Transverse colon (tissue), 4 donors: ENCODE results near the gene FSD1. TPM values are rescaled to one million over a fixed set of nuclear protein-coding genes. Genes with fewer than 3 reads are reported as not detected.
A peak's percentile ranks its signal among the peaks of the same experiment; 100 is the strongest.

Experiments
- DNase-seq: peaks from one replicate; pipeline ENCODE4 v3.0.0-alpha.2; 2019
- H3K27ac ChIP-seq, 4 donors: fragments of 200-600 bp; sonication (generic); 2 replicates each; pipeline ENCODE4 v1.5.1; 2016 to 2018; ENCODE audit warnings: inconsistent platforms in 4 of 4
- H3K27me3 ChIP-seq: fragments of 200-600 bp; sonication (generic); 2 replicates; pipeline ENCODE4 v1.5.1; 2017; ENCODE audit warnings: inconsistent platforms
- H3K36me3 ChIP-seq, 4 donors: fragments of 200-600 bp; sonication (generic); 2 replicates each; pipeline ENCODE4 v1.5.1; 2017 to 2019; ENCODE audit warnings: inconsistent platforms in 4 of 4
- H3K4me1 ChIP-seq, 4 donors: fragments of 200-600 bp; sonication (generic); 2 replicates each; pipeline ENCODE4 v1.5.1; 2017 to 2020; ENCODE audit warnings: inconsistent platforms in 4 of 4
- H3K4me3 ChIP-seq, 4 donors: fragments of 200-600 bp; sonication (generic); 1 replicate in 1 of 4; 2 replicates in 3 of 4; pipeline versions ENCODE4 v1.5.1 to v1.6.1; 2017 to 2019; ENCODE audit warnings: inconsistent platforms in 4 of 4
- H3K9me3 ChIP-seq, 2 donors: fragments of 200-600 bp; sonication (generic); 2 replicates each; pipeline ENCODE4 v1.5.1; 2017 to 2019; ENCODE audit warnings: inconsistent platforms in 2 of 2
- EP300 ChIP-seq: sonication (generic); formaldehyde crosslinking; IDR thresholded peaks from one replicate; pipeline ENCODE4 v1.6.1; 2017; ENCODE audit warnings: antibody characterized with exemption, low read depth
- POLR2A ChIP-seq: fragments of 450-650 bp; IDR thresholded peaks from one replicate; pipeline ENCODE4 v1.6.1; 2016; ENCODE audit warnings: antibody characterized with exemption, mild to moderate bottlenecking, moderate library complexity
- POLR2AphosphoS5 ChIP-seq, 3 donors: sonication (generic); formaldehyde crosslinking; IDR thresholded peaks; one replicate each; pipeline ENCODE4 v1.6.1; 2016; ENCODE audit warnings: antibody characterized with exemption in 3 of 3
- WGBS, 2 donors: methylation state at CpG; one replicate each; pipeline ENCODE4 v1.1.5; 2018; ENCODE audit warnings: low coverage in 1 of 2; 5-methylcytosine and 5-hydroxymethylcytosine counted together
- in situ Hi-C, 4 donors: fragments of 200-750 bp; cut with MboI; loops; one replicate each; pipeline versions ENCODE4 v1.15.0 to v1.15.1; 2017; ENCODE audit warnings: low sequenced_read_pairs in 3 of 4, low pct_ligation_motif_present in 1 of 4, low pct_unique_long_range_greater_than_20kb in 1 of 4
- intact Hi-C: fragments of 100-400 bp; cut with DNase I; formaldehyde crosslinking; loops from one replicate; pipeline ENCODE4 v1.15.1; 2023; ENCODE audit warnings: low total_unique reads
- total RNA-seq, 4 donors: library from RNA; depleted of rRNA; stranded (reverse); fragments of >200 nt; gene quantifications; one replicate each; pipeline ENCODE4 v1.1.0, GENCODE V29; 2016
- TF ChIP-seq, protein P1 (sequence below), 5 experiments: fragments of 200-600 bp in 3 of 5; fragments of 450-650 bp in 2 of 5; sonication (generic) in 3 of 5; IDR thresholded peaks; 1 replicate in 2 of 5; 2 replicates in 3 of 5; pipeline ENCODE4 v1.5.1; 2016 to 2017; ENCODE audit warnings: antibody characterized with exemption in 5 of 5, inconsistent platforms in 3 of 5, mild to moderate bottlenecking in 2 of 5, moderate library complexity in 1 of 5

Gene FSD1
- total RNA-seq, 4 donors from 2014 or later, result 0.68 to 2.9 (median 1.5) TPM; not detected in 1

DNA sequence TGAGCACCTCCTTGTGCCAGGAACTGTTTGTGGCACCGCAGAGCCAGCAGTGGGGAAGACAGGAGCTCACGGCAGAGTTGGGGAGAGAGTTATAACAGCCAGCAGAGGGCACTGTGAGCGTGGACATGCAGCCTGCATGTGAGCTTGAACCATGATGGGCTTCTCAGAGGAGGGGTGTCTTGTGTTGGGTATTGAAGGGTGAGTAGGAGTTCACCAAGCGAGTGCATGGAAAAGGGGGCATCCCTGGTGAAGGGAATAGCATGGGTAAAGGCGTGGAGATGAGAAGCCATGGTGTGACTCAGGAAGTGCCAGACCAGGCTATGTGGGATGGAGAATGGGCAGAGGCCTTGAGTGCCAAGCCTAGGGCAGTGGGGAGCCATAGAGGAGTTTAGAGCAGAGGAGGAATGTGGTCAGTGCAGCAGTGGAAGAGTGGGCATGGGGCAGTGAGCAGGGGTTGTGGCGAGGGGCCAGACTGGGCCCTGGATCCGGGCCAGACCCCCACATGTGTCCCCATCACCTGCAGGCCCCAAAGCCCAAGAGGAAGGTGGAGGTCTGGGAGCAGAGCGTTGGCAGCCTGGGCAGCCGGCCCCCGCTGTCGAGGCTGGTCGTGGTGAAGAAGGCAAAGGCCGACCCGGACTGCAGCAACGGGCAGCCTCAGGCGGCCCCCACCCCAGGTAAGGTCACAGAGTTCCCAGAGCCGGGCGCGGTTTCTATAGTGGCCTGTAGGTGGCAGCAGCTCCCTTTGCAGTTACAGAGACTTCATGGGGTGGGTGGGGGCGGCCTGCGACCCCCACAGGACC is 37.1 kb upstream of the FSD1 start:
- DNase-seq, result peak; percentile 68
- no peaks in the 10 kb centered on the region for H3K27me3 ChIP-seq
- H3K36me3 ChIP-seq, result peaks cover 0 to 24% (median 5%) of the 10 kb centered on the region in 4 donors
- H3K4me1 ChIP-seq, result peaks cover 0 to 14% (median 8%) of the 10 kb centered on the region in 4 donors
- 35 to 70% methylated on average over 4 to 21 of the region's 21 CpGs for WGBS, 2 donors
- no peaks in the 10 kb centered on the region for H3K9me3 ChIP-seq
- TF ChIP-seq POLR2A (no peak), POLR2AphosphoS5 (IDR thresholded peaks at IDR 0.05) (no peak)
- TF ChIP-seq, protein P1, sequence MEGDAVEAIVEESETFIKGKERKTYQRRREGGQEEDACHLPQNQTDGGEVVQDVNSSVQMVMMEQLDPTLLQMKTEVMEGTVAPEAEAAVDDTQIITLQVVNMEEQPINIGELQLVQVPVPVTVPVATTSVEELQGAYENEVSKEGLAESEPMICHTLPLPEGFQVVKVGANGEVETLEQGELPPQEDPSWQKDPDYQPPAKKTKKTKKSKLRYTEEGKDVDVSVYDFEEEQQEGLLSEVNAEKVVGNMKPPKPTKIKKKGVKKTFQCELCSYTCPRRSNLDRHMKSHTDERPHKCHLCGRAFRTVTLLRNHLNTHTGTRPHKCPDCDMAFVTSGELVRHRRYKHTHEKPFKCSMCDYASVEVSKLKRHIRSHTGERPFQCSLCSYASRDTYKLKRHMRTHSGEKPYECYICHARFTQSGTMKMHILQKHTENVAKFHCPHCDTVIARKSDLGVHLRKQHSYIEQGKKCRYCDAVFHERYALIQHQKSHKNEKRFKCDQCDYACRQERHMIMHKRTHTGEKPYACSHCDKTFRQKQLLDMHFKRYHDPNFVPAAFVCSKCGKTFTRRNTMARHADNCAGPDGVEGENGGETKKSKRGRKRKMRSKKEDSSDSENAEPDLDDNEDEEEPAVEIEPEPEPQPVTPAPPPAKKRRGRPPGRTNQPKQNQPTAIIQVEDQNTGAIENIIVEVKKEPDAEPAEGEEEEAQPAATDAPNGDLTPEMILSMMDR (IDR thresholded peaks at IDR 0.05), result peak; percentile 81 to 88 (median 84)
- intact Hi-C loops (loop anchor here (10.0 kb wide), 1 partner anchor 88 kb away; no protein-coding TSS in a partner anchor), in situ Hi-C loops (loop anchor here in 2 of 4 donors (10.0 to 25.0 kb wide), 2 partner anchors 88 to 95 kb away; no protein-coding TSS in a partner anchor)
- peak overlapping the region; percentile 61 to 79 (median 72) for H3K27ac ChIP-seq
- H3K4me3 ChIP-seq, result no peak overlapping the region

DNA sequence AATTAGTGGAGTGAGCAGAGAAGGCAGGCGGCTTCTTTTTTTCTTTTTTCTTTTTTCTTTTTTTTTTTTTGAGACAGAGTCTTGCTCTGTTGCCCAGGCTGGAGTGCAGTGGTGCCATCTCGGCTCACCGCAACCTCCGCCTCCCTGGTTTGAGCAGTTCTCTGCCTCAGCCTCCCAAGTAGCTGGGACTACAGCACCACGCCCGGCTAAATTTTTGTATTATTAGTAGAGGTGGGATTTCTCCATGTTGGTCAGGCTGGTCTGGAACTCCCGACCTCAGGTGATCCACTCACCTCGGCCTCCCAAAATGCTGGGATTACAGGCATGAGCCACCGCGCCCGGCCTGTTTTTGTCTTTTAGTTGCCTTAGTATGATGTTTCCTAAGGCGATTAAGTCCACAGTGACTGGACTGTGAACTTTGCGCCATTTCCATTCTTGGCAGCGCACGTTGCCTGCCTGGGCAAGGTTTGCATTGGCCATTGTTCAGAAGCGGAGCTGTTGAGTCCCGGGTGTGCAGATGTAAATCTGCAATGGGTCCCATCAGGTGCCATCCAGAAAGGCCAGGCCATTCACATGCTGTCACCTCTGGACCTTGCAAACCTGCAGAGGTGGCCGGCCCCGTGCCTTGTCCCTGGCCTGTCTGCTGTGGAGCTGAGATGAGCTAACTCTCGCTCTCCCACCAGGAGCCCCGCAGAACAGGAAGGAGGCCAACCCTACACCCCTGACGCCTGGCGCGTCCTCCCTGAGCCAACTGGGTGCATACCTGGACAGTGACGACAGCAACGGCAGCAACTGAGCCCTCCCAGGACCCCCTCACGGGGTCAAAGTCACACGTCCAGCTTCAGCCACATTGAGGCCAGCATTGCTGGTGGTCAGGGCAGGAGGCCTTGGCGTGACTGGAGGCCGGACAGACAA is 36.2 kb upstream of the FSD1 start:
- Histone ChIP-seq H3K27ac (peak overlapping the region; percentile 61 to 79 (median 72)), H3K4me3 (no peak overlapping the region), H3K36me3 (peaks cover 0 to 24% (median 1%) of the 10 kb centered on the region in 4 donors), H3K27me3 (no peaks in the 10 kb centered on the region), H3K9me3 (no peaks in the 10 kb centered on the region), H3K4me1 (peaks cover 0 to 14% (median 8%) of the 10 kb centered on the region in 4 donors)
- 53% methylated on average over 30 of the region's 30 CpGs; no CpG with 5 or more reads in 1 of the 2 donors for WGBS, 2 donors
- in situ Hi-C loops (loop anchor here in 2 of 4 donors (10.0 to 25.0 kb wide), 2 partner anchors 87 to 94 kb away; no protein-coding TSS in a partner anchor), intact Hi-C loops (loop anchor here (10.0 kb wide), 1 partner anchor 87 kb away; no protein-coding TSS in a partner anchor)
- TF ChIP-seq POLR2A (no peak), EP300 (no peak), POLR2AphosphoS5 (IDR thresholded peaks at IDR 0.05) (peak in 2 of 3 donors; percentile 30 to 75)
- TF ChIP-seq, protein P1 (IDR thresholded peaks at IDR 0.05), result peak in 1 of 5 experiments; percentile 6
- peak; percentile 78 for DNase-seq

DNA sequence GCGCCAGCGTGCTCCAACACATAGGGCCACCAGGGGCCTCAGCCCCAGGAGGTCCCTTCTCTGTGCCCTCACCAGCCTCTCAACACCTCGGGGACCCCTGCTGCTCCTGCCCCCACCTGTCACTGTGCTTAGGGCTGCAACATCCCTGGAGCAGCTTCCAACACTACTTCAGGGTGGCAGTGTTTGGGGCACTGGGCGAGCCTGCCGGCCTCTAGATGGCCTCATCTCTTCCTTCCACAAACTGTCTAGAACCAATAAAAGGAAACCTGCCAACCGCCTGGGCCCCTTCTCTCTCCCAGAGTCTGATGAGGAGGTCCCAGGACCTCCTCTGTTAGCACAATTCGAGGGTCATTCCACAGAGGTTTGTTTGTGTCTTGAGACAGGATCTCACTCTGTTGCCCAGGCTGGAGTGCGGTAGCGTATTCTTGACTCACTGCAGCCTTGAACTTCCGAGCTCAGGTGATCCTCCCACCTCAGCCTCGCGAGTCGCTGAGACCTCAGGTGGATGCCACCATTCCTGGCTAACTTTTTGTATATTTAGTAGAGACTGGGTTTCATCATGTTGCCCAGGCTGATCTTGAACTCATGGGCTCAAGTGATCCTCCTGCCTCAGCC is 35.5 kb upstream of the FSD1 start:
- H3K9me3 ChIP-seq, result no peaks in the 10 kb centered on the region
- DNase-seq, result no peak
- in situ Hi-C loops, result loop anchor here in 2 of 4 donors (10.0 to 25.0 kb wide), 2 partner anchors 86 to 93 kb away; no protein-coding TSS in a partner anchor
- no peaks in the 10 kb centered on the region for H3K27me3 ChIP-seq
- H3K27ac ChIP-seq, result peak overlapping the region; percentile 61 to 79 (median 72)
- TF ChIP-seq, protein P1 (IDR thresholded peaks at IDR 0.05), result peak in 1 of 5 experiments; percentile 8
- TF ChIP-seq POLR2A, result no peak
- 81% methylated on average over 13 of the region's 13 CpGs; no CpG with 5 or more reads in 1 of the 2 donors for WGBS, 2 donors
- H3K36me3 ChIP-seq, result peaks cover 0 to 24% (median 0%) of the 10 kb centered on the region in 4 donors
- intact Hi-C loops, result loop anchor here (10.0 kb wide), 1 partner anchor 86 kb away; no protein-coding TSS in a partner anchor
- no peak overlapping the region for H3K4me3 ChIP-seq
- peaks cover 0 to 14% (median 8%) of the 10 kb centered on the region in 4 donors for H3K4me1 ChIP-seq
